HepG2 (cell line): ENCODE measurements around the gene FAM177B.

Experiments used
- HMGA1 ChIP-seq: sonication (generic); formaldehyde crosslinking; conservative IDR thresholded peaks from 2 replicates; pipeline ENCODE4 v1.4.0; 2020; ENCODE audit warnings: missing genetic modification reagents
- KLF11 ChIP-seq: IDR thresholded peaks from 2 replicates; pipeline ENCODE4 v1.6.1; 2016; ENCODE audit warnings: missing compliant biosample characterization
- MAFF ChIP-seq: IDR thresholded peaks from 2 replicates; pipeline ENCODE4 v1.6.1; 2011; ENCODE audit warnings: low read depth, low read length, improper control_type of control experiment
- PAX8 ChIP-seq: sonication (generic); formaldehyde crosslinking; IDR thresholded peaks from 2 replicates; pipeline ENCODE4 v1.8.0; 2022; ENCODE audit warnings: mild to moderate bottlenecking, missing genetic modification reagents, borderline replicate concordance
- TRIM24 ChIP-seq: sonication (generic); formaldehyde crosslinking; IDR thresholded peaks from 2 replicates; pipeline ENCODE4 v1.8.0; 2022; ENCODE audit warnings: mild to moderate bottlenecking, missing genetic modification reagents
- YY1 ChIP-seq: IDR thresholded peaks from 2 replicates; pipeline ENCODE4 v1.6.1; 2011; ENCODE audit warnings: low read length, low read depth, moderate library complexity, mild to moderate bottlenecking; ENCODE audit not compliant: insufficient read depth, insufficient replicate concordance
- ZBTB3 ChIP-seq: sonication (generic); formaldehyde crosslinking; IDR thresholded peaks from 2 replicates; pipeline ENCODE4 v1.4.0; 2020; ENCODE audit warnings: low read depth, mild to moderate bottlenecking, moderate library complexity, missing genetic modification reagents, borderline replicate concordance
- ZBTB38 ChIP-seq: sonication (generic); formaldehyde crosslinking; IDR thresholded peaks from 2 replicates; pipeline ENCODE4 v1.5.1; 2020; ENCODE audit warnings: mild to moderate bottlenecking, missing genetic modification reagents
- ZNF629 ChIP-seq: sonication (generic); formaldehyde crosslinking; conservative IDR thresholded peaks from 2 replicates; pipeline ENCODE4 v1.5.0; 2020; ENCODE audit warnings: missing genetic modification reagents
- ZSCAN29 ChIP-seq: sonication (generic); formaldehyde crosslinking; conservative IDR thresholded peaks from 2 replicates; pipeline ENCODE4 v1.4.0; 2020; ENCODE audit warnings: mild to moderate bottlenecking, missing genetic modification reagents

GRCh38 chr1:222697203-222697602 lies 39.8 kb upstream of the FAM177B start:
- TF ChIP-seq PAX8 (CRISPR knock-in tag) (no peak), ZSCAN29 (CRISPR knock-in tag) (no peak), ZNF629 (CRISPR knock-in tag) (no peak), HMGA1 (no peak), ZBTB3 (no peak), KLF11 (CRISPR knock-in tag) (no peak), MAFF (no peak), YY1 (no peak), ZBTB38 (CRISPR knock-in tag) (no peak), TRIM24 (no peak)
